Fibroblast of skin of left biceps (primary cell): ENCODE measurements around the gene GCDH.
"Not testable (repeated sequence)": the region's sequence is repeated elsewhere in the genome, so short reads cannot be mapped to it uniquely, and the experiment has no call there.

Experiments used
- DNase-seq, 2 experiments: peaks; one replicate each; pipeline ENCODE4 v3.0.0-alpha.2; 2013; ENCODE audit warnings: low read depth in 2 of 2

The GCDH gene

GRCh38 chr19:12907166-12907565, 16.2 kb downstream of the GCDH start:
- DNase-seq = no peak

GRCh38 chr19:12912571-12912970, 21.6 kb downstream of the GCDH start:
- no peak for DNase-seq

- peak; percentile 33 for DNase-seq
These were observed 22.1 kb downstream of the GCDH start for GRCh38 chr19:12913011-12913561.

GRCh38 chr19:12913851-12914690, 23.1 kb downstream of the GCDH start:
- no peak for DNase-seq

- DNase-seq = not testable (repeated sequence)
These were observed 24.9 kb downstream of the GCDH start for GRCh38 chr19:12915860-12916259.

GRCh38 chr19:12918253-12918652, 27.3 kb downstream of the GCDH start:
- DNase-seq = no peak

GRCh38 chr19:12921047-12921446, 30.1 kb downstream of the GCDH start:
- no peak for DNase-seq

- no peak for DNase-seq
These were observed 32.0 kb downstream of the GCDH start for GRCh38 chr19:12922959-12923358.

GRCh38 chr19:12924621-12925310, 33.8 kb downstream of the GCDH start:
- no peak for DNase-seq

GRCh38 chr19:12930002-12930645, 39.2 kb downstream of the GCDH start:
- no peak for DNase-seq

GRCh38 chr19:12932392-12933286, 41.7 kb downstream of the GCDH start:
- no peak for DNase-seq

GRCh38 chr19:12933287-12934072, 42.5 kb downstream of the GCDH start, which contains the start of gene FARSA:
Gene FARSA (minus strand): TSS chr19:12933711. CDS start chr19:12933696, 15 bp downstream.
- DNase-seq = peak; percentile 54 to 59

GRCh38 chr19:12935071-12935470, 44.1 kb downstream of the GCDH start:
- DNase-seq = no peak

GRCh38 chr19:12936582-12936981, 45.6 kb downstream of the GCDH start:
- DNase-seq = no peak

GRCh38 chr19:12937093-12937926, 46.4 kb downstream of the GCDH start:
- no peak for DNase-seq

GRCh38 chr19:12937927-12938778, 47.2 kb downstream of the GCDH start, which contains the start of gene CALR:
Gene CALR (plus strand): TSS chr19:12938609. CDS start chr19:12938680, 71 bp downstream.
- peak; percentile 99 for DNase-seq

GRCh38 chr19:12938779-12939601, 48.0 kb downstream of the GCDH start:
- no peak for DNase-seq
